ENCODE data around the gene ABITRAM.
"Not testable (repeated sequence)": the region's sequence is repeated elsewhere in the genome, so short reads cannot be mapped to it uniquely, and the experiment has no call there.

DNA sequence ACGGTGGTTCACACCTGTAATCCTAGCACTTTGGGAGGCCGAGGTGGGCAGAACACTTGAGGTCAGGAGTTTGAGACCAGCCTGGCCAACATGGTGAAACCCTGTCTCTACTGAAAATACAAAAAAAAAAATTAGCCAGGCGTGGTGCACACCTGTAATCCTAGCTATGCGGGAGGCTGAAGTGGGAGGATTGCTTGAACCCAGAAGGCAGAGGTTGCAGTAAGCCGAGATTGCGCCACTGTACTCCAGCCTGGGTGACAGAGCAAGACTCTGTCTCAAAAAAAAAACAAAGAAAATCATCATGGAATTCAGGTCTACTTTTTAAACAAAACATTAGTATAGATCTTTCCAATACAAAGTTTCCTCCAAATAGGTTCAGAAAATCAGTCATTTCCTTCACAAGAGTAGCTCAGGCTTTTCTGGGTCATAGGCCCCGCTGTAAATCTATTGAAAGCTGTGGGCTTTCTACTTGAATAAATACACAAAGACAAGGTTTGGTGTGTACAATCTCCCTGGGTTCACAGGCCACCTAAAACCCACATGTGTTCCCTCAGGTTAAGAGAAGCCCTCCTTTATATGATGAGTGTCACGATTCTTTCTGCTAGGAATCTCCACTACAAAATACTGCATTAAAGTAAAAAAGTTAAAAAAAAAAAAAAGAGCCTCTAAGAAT lies 35.0 kb upstream of the ABITRAM start:
- TF ChIP-seq, protein P1, sequence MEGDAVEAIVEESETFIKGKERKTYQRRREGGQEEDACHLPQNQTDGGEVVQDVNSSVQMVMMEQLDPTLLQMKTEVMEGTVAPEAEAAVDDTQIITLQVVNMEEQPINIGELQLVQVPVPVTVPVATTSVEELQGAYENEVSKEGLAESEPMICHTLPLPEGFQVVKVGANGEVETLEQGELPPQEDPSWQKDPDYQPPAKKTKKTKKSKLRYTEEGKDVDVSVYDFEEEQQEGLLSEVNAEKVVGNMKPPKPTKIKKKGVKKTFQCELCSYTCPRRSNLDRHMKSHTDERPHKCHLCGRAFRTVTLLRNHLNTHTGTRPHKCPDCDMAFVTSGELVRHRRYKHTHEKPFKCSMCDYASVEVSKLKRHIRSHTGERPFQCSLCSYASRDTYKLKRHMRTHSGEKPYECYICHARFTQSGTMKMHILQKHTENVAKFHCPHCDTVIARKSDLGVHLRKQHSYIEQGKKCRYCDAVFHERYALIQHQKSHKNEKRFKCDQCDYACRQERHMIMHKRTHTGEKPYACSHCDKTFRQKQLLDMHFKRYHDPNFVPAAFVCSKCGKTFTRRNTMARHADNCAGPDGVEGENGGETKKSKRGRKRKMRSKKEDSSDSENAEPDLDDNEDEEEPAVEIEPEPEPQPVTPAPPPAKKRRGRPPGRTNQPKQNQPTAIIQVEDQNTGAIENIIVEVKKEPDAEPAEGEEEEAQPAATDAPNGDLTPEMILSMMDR (IDR thresholded peaks at IDR 0.05 in 2 of 3, conservative IDR thresholded peaks at IDR 0.05 in 1 of 3; ENCODE audit: borderline replicate concordance in 1 of 3, insufficient read depth in 1 of 3, low read depth in 2 of 3, low read length in 2 of 3), result not testable (repeated sequence)
- not testable (repeated sequence) for TF ChIP-seq POLR2AphosphoS5 (IDR thresholded peaks at IDR 0.05; ENCODE audit: low read depth, low read length); SIN3A (IDR thresholded peaks at IDR 0.05; ENCODE audit: low read depth); EGR1 (IDR thresholded peaks at IDR 0.05; ENCODE audit: low read depth); JUND (IDR thresholded peaks at IDR 0.05); SP1 (IDR thresholded peaks at IDR 0.05; ENCODE audit: low read depth); ELF1 (IDR thresholded peaks at IDR 0.05; ENCODE audit: borderline replicate concordance, low read depth); POLR2A (IDR thresholded peaks at IDR 0.05; ENCODE audit: borderline replicate concordance, extremely low read depth, insufficient read depth, insufficient read length); YY1 (IDR thresholded peaks at IDR 0.05; ENCODE audit: extremely low read depth, insufficient replicate concordance, low read depth, low read length); RAD21 (IDR thresholded peaks at IDR 0.05; ENCODE audit: low read depth); EZH2phosphoT487 (IDR thresholded peaks at IDR 0.05; ENCODE audit: borderline replicate concordance)
- TF ChIP-seq, protein P2, sequence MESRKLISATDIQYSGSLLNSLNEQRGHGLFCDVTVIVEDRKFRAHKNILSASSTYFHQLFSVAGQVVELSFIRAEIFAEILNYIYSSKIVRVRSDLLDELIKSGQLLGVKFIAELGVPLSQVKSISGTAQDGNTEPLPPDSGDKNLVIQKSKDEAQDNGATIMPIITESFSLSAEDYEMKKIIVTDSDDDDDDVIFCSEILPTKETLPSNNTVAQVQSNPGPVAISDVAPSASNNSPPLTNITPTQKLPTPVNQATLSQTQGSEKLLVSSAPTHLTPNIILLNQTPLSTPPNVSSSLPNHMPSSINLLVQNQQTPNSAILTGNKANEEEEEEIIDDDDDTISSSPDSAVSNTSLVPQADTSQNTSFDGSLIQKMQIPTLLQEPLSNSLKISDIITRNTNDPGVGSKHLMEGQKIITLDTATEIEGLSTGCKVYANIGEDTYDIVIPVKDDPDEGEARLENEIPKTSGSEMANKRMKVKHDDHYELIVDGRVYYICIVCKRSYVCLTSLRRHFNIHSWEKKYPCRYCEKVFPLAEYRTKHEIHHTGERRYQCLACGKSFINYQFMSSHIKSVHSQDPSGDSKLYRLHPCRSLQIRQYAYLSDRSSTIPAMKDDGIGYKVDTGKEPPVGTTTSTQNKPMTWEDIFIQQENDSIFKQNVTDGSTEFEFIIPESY (IDR thresholded peaks at IDR 0.05; ENCODE audit: extremely low read depth, insufficient replicate concordance, low read length), result not testable (repeated sequence)
- TF ChIP-seq, protein P3, sequence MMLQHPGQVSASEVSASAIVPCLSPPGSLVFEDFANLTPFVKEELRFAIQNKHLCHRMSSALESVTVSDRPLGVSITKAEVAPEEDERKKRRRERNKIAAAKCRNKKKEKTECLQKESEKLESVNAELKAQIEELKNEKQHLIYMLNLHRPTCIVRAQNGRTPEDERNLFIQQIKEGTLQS (IDR thresholded peaks at IDR 0.05), result not testable (repeated sequence)
- TF ChIP-seq, protein P4, sequence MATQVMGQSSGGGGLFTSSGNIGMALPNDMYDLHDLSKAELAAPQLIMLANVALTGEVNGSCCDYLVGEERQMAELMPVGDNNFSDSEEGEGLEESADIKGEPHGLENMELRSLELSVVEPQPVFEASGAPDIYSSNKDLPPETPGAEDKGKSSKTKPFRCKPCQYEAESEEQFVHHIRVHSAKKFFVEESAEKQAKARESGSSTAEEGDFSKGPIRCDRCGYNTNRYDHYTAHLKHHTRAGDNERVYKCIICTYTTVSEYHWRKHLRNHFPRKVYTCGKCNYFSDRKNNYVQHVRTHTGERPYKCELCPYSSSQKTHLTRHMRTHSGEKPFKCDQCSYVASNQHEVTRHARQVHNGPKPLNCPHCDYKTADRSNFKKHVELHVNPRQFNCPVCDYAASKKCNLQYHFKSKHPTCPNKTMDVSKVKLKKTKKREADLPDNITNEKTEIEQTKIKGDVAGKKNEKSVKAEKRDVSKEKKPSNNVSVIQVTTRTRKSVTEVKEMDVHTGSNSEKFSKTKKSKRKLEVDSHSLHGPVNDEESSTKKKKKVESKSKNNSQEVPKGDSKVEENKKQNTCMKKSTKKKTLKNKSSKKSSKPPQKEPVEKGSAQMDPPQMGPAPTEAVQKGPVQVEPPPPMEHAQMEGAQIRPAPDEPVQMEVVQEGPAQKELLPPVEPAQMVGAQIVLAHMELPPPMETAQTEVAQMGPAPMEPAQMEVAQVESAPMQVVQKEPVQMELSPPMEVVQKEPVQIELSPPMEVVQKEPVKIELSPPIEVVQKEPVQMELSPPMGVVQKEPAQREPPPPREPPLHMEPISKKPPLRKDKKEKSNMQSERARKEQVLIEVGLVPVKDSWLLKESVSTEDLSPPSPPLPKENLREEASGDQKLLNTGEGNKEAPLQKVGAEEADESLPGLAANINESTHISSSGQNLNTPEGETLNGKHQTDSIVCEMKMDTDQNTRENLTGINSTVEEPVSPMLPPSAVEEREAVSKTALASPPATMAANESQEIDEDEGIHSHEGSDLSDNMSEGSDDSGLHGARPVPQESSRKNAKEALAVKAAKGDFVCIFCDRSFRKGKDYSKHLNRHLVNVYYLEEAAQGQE (IDR thresholded peaks at IDR 0.05; ENCODE audit: low read depth), result not testable (repeated sequence)

Measured in HCT116 (cell line).